ENCODE measurements around the gene DHRS11.
"Not testable (repeated sequence)": the region's sequence is repeated elsewhere in the genome, so short reads cannot be mapped to it uniquely, and the experiment has no call there.

Gene DHRS11

DNA sequence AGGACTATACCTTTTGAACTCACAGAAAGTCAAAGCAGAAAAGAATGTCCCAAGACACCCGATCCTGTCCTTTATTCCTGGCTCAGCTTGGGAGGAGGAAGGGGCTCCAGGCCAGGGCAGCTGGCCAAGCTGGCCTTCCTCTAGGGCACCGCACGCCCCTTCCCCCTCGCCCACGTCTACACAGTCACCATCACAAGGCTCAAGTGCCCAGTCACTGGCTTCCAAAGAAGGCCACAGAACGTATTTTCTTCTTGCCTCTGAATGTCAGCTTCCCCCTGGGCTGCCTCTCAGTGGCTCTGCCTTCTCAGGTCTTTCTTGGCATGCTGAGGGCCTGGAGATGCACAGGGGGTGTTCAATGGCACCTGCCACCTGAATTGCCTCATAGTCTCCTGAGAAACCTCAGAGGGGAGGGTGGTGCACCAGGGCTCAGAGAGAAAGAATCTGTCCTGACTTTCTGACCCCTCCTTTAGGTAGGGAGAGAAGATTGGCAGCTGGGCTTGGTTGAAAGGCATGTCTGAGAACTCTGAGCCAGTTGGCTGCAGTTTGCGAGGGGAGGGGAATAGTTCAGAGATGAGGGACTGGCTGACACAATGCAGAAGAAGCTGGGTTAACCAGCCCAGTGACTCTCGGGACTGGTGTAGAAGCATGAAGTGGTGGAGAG lies 2.1 kb downstream of the DHRS11 start:
- no peak for DNase-seq (ENCODE audit: low read depth)

- no peak for DNase-seq (ENCODE audit: low read depth)
These were observed 3.1 kb downstream of the DHRS11 start for GRCh38 chr17:36594626-36595401.

DNA sequence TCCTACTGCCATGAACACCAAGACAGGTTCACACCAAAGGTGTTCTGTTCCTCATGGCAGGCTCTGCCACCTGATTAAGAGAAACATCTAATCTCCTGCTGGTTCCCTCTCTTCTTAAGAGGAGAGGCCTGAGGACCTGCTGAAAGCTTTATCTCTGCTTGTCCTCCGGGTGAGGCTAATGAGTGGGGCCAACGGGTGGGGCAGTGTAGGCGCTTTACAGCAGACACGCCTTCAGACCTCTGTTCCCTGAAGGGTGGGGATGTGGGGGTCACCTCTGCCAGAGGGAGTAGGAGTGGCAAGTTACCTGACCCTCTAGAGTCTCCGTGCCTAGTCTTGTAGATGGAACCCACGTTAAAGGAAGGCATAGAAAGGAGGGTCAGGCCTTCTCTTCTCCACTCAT lies 5.5 kb downstream of the DHRS11 start:
- DNase-seq (ENCODE audit: low read depth): no peak

DNA sequence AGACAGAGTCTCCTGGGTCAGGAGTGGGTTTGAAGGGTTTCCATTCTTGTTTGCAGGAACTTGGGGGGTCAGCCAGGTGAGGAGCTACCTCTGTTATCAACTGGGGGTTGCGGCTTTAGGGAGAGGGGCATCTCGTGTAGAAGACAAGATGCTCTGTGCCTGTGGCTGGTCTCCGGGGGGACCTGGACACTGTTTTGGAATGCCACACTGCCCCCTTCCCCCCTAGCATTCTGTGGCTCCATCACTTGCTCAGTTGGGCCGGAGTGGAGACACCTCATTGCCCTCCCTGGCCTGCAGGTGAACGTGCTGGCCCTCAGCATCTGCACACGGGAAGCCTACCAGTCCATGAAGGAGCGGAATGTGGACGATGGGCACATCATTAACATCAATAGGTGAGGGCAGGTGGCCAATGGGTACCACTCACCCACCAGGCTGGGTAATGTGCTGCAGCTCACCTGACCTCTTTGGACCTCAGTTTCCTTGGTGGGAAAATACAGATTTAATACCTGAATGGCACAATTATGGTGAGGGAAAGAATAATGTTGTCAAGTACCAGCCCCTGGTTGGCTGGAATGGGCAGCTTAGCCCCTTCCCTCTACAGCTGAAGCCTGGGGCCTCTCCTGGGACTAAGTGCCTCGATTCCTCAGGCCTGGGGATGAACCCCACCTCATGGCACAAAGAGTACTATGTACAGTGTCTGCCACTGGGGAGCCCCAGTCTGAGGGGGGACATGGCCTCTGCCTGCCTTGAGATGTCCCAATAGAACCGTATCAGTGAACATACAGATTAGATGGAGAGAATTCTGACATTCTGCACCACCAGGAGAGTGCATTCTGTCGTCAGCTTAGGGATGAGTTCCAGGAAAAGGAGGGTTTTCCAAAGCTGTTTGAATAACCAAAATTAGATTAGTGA lies 6.4 kb downstream of the DHRS11 start:
- DNase-seq (ENCODE audit: low read depth): no peak

DNA sequence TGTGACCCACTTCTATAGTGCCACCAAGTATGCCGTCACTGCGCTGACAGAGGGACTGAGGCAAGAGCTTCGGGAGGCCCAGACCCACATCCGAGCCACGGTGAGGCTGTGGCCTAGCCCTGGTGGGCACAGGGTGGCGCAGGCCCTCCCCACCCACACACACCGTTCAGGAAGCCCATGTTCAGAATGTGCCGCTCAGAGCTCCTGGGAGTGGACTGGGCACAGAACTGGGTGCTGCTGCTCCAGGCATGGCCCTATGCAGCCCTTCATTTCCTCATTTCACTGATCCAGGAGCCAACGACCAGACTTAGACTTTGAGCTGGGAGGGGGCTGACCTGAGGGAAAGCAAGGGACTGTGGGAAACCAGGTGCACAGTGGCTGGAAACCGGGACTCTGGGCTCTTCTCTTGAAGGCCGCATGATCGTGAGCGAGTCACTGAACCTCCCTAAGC lies 7.3 kb downstream of the DHRS11 start:
- DNase-seq (ENCODE audit: low read depth): no peak

- DNase-seq (ENCODE audit: low read depth): no peak
These were observed 8.0 kb downstream of the DHRS11 start for GRCh38 chr17:36599546-36600250.

GRCh38 chr17:36600465-36600864 lies 8.8 kb downstream of the DHRS11 start:
- no peak for DNase-seq (ENCODE audit: low read depth)

- DNase-seq (ENCODE audit: low read depth): no peak
These were observed 9.2 kb downstream of the DHRS11 start for GRCh38 chr17:36600936-36601302.

DNA sequence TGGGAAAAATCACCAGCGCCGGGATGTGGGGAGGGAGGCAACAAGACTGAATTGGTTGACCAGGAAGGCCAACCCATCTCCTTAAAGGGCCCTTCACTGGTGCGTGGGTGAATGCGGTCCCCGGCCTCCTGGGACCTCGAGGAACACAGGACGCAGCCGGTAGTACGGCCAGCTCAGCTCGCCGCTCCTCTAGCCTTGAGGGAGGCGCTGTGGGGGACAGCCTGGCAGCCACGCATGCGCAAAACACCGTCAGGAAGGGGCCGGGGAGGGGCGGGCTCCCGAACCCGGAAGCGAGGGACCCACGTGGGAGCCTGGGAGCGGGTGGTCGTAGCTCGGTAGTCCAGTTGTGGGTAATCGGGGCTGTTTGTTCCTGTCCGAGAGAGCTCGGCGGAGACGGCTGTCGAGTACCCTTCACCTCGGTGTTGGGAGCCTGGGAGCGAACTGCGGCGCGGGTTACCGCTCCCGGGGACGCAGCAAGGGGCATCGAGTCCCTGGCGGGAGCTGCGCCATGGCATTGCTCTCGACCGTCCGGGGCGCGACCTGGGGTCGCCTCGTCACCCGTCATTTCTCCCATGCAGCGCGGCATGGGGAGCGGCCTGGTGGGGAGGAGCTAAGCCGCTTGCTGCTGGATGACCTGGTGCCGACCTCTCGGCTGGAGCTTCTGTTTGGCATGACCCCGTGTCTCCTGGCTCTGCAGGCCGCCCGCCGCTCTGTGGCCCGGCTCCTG lies 9.8 kb downstream of the DHRS11 start, which contains the start of gene MRM1:
TSS of gene MRM1 (plus strand) at position 281 of the 727 bp plus-strand sequence. CDS start at position 509, 228 bp downstream.
- peak; percentile 87 for DNase-seq (ENCODE audit: low read depth)

DNA sequence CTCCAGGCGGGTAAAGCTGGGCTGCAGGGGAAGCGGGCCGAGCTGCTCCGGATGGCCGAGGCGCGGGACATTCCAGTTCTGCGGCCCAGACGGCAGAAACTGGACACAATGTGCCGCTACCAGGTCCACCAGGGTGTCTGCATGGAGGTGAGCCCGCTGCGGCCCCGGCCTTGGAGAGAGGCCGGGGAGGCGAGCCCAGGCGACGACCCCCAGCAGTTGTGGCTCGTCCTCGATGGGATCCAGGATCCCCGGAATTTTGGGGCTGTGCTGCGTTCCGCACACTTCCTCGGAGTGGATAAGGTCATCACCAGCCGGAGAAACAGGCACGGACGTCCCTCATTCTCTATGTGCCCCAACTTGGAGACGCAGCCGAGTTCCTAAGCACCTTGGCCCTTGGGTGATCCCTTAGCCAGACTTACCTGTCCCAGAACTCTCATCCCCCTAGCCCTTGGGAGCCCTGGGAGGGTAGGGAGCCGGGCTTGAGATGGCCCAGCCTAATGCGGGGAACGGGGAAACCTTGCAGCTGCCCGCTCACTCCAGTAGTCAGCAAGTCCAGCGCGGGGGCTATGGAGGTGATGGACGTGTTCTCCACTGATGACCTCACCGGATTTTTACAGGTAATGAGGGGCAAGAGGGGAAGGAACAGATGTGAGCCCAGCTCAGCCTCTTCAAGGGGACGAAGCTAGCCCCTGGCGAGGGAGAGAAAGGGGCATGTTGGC lies 10.5 kb downstream of the DHRS11 start:
- DNase-seq (ENCODE audit: low read depth): no peak

DNA sequence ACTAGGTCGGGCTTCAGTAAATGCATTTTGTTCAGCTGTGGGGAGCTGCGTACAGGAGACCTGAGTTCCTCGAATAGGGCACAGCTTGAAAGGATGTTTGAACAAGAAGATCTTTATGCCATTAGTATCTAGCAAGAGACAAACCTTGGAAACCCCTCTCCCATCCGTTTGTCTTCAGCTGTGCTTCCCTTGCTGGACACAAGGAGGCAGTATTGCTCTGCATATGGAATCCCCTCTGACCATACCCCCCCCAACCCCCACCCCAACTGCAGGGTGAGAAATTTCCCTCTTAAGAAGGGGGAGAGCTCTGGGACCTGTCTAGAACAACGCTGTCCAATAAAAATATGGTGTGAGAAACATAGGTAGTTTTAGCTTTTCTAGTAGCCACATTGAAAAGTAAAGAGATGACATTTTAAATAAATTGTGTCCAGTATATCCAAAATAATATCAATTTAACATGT lies 11.3 kb downstream of the DHRS11 start:
- peak; percentile 22 for DNase-seq (ENCODE audit: low read depth)

DNA sequence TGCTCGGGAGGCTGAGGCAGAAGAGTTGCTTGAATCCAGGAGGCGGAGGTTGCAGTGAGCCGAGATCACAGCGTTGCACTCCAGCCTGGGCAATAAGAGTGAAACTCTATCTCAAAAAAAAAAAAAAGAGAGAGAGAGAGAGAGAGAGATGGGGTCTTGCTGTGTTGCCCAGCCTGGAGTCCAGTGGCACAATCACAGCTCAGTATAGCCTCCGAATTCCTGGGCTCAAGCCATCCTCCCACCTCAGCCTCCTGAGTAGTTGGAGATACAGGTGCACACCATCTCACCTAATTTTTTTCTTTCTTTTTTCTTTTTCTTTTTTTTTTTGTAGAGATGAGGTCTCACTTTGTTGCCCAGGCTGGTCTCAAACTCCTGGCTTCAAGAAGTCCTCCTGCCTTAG lies 13.3 kb downstream of the DHRS11 start:
- DNase-seq (ENCODE audit: low read depth): not testable (repeated sequence)

GRCh38 chr17:36608280-36608679 lies 16.6 kb downstream of the DHRS11 start:
- no peak for DNase-seq (ENCODE audit: low read depth)

- DNase-seq (ENCODE audit: low read depth): no peak
These were observed 17.3 kb downstream of the DHRS11 start for GRCh38 chr17:36608794-36609497.

DNA sequence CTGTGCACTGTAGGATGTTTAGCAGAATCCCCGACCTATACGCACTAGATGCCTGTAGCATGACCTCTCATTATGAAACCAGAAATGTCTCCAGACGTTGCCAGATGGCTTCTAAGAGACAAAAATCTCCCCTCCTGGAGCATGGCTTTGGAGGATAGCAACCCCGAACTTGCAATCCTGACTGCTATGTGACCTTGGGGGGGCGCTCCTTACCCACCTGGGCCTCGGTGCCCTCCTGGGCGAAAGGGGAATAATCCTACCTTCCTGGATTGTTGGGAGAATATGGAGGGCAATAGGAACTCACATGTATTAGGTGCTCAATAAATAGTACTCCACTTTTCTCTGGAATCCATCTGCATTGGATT lies 17.8 kb downstream of the DHRS11 start:
- no peak for DNase-seq (ENCODE audit: low read depth)

DNA sequence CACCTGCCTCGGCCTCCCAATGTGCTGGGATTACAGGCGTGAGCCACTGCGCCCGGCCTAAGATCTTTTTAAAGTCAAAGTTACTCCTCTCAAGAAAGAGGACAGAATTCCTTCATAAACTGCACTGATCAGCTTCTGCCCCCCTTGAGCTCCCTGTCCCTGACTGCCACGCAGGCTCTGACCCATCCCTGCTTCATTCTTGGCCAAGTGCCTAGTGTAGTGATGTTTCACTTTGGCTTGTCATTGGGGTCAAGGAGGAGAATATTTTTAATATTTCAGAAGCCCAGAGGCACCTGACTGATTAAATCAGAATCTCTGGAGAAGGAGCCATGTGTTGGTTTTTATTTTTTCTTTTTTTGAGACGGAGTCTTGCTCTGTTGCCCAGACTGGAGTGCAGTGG lies 18.8 kb downstream of the DHRS11 start:
- DNase-seq (ENCODE audit: low read depth): no peak

GRCh38 chr17:36611345-36612072 lies 19.8 kb downstream of the DHRS11 start:
- DNase-seq (ENCODE audit: low read depth): no peak

- DNase-seq (ENCODE audit: low read depth): no peak
These were observed 20.6 kb downstream of the DHRS11 start for GRCh38 chr17:36612323-36612722.

- no peak for DNase-seq (ENCODE audit: low read depth)
These were observed 21.5 kb downstream of the DHRS11 start for GRCh38 chr17:36613155-36613554.
